HCT116 (cell line): Measurements from ENCODE around the gene MCUR1.

Experiments used
- EZH2 ChIP-seq: fragments of 200-600 bp; sonication (generic); IDR thresholded peaks from 2 replicates; pipeline ENCODE4 v1.6.1; 2017; ENCODE audit warnings: antibody characterized with exemption, mixed run types
- POLR2A ChIP-seq: IDR thresholded peaks from 2 replicates; pipeline ENCODE4 v1.7.0; 2011; ENCODE audit warnings: borderline replicate concordance; ENCODE audit not compliant: insufficient read depth, insufficient read length; ENCODE audit errors: extremely low read depth

- TF ChIP-seq POLR2A (no peak), EZH2 (no peak)
These were observed 2.1 kb downstream of the MCUR1 start for GRCh38 chr6:13812359-13812642.
